Activated CD8-positive, alpha-beta memory T cell treated with anti-CD3 and anti-CD28 coated beads for 48 hours (primary cell): ENCODE results near the gene PNPLA2.

Experiments used
- DNase-seq, 3 experiments: peaks; one replicate each; pipeline ENCODE4 v3.0.0-alpha.2; 2020; ENCODE audit warnings: low read depth in 2 of 3, low spot score in 2 of 3

Gene PNPLA2

DNA sequence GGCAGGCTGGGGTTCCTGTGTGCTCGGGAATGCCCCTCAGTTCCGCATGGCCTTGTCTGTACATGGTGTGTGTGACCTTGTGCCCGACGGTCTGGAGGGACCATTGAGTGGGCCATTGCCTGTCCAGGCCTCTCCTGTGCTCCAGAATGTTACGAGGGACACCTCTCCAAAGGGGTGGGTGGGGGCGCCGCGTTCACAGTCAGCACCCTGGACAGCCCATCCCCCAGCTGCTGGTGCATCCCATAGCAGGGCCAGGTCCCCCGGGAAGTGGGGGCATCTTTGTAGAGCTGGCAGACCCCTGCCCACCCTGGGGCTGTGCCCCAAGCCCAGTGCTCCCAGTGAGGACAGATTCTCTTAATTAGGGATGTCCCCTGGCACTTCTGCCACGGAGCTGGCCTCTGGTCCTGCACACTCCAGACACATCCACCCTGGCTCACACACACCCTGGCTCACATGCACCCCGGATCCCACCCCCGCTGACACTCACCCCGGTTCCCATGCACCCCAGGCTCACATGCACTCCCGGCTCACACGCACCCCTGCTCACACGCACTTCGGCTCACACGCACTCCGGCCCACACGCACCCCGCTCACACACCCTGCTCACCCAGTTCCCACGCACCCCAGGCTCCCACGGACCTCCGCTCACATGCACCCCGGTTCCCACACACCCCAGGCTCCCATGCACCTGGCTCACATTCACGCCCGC lies 39.5 kb downstream of the PNPLA2 start:
- DNase-seq, result no peak

DNA sequence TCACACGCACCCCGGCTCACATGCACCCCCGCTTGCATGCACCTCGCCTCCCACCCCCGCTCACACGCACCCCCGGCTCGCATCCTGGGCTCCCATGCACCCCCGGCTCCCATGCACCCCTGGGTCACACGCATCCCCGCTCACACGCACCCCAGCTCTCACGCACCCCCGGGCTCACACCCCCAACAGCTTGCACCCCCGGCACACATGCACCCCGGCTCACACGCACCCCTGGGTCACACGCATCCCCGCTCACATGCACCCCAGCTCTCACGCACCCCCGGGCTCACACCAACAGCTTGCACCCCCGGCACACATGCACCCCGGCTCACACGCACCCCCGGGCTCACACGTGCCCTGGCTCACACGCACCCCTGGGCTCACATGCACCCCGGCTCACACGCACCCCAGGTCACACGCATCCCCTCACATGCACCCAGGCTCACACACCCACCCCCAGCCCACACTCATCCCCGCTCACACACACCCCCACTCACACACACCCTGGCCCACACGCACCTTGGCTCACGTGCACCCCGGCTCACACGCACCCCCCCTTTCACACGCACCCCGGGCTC lies 40.1 kb downstream of the PNPLA2 start:
- no peak for DNase-seq

DNA sequence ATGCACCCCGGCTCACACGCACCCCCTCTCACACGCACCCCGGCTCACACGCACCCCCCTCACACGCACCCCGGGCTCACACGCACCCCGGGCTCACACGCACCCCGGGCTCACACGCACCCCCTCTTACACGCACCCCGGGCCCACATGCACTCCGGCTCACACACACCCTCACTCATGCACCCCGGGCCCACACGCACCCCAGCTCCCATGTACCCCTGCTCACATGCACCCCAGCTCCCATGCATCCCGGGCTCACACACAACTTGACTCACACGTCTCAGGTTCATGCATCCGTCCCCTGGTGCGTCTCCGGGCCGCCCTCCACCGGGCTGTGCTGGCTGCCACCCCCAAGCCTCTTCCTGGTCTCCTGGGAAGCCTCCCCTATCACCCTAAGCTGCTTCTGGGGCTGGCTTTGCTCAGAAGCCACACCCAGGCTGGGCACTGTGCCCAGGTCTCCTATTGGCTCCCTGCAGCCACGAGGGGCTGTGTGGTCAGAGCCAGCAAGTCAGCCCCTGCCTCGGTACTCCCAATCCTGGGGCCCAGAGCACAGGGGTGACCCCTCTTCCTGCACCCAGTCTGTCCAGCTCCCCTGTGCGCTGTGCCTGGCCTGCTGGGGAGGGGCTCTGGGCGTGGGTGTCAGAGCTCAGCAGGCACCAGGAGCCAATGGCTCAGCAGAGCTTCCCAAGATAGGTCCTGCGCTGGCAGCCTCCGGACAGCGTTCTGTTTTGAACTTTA lies 40.8 kb downstream of the PNPLA2 start:
- DNase-seq, result no peak

DNA sequence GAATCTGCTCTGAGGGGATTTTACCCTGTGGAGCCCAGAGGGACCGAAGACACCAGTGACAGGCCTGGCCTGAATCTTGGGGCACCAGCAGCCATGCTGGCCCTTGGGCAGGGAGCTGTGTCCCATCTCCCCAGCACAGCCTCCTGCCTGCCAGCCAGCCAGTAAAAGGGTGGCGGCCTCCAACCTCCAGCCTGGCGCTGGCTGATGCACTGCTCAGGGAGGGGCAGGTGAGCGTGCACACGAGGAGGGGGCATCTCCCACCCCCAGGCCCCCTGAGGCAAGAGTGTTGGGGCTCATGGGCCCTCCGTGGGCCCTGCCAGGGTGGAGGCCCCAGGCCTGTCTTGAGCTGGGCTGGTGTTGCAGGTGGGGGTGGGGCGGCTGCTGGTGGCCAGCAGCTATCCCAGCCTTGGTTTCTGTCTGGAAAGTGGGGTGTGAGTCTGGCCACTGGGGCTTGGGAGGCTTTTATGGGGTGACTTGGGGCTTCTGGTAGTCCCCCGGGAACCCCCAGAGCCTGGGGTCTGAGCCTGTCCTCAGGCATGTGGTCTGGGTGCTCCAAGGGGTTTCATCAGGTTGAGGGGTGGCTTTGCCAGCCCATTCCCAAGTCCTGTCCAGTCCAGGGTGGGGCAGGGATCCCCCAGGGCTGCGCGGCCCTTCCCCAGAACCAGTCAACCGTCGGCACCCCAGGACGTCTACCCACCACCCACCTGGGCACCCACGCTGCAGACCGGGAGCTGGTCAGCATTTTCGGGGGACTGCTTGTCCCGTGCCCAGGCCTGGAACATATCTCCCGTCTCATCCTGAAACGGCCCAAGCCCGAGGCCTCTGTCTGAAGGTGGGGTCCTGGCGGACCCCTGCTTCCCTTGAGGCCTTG lies 41.8 kb downstream of the PNPLA2 start:
- DNase-seq, result no peak

DNA sequence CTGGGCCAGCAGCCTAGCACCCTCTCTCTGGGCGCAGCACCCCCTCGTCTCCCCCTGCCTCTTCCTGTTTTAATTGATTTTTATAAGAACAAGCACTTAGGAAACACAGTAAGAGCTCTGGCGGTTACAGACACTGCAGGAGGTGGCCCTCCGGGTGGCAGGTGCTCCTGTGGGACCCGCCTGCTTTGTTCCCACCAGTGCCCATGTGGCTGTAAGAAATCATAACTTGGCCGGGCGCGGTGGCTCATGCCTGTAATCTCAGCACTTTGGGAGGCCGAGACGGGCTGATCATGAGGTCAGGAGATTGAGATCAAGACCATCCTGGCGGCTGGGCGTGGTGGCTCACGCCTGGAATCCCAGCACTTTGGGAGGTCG lies 42.4 kb downstream of the PNPLA2 start:
- no peak for DNase-seq

DNA sequence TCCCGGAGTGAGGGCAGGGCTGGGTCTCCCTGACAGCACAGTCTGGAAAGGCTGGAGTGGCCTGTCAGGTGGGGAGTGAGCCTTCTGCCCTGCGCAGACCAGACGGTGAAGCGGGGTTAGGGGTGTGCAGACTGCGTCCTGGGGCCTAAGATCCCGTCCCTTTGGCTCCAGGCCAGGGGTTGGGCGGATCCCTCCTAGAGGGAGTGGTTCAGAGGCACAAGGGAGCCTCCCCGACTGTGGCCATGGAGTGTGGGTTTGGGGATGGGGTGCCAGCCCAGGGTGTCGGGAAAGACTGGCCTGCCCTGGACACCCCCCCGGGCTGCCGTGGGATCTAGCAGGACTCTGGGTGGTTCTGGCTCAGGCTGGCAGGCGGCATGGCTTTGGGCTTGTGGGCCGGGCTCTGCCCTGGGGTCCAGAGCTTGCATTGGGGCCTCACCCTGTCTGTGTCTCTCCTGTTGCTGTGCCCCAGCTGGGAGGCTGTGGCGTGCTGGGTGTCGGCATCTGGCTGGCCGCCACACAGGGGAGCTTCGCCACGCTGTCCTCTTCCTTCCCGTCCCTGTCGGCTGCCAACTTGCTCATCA lies 43.5 kb downstream of the PNPLA2 start:
- no peak for DNase-seq

DNA sequence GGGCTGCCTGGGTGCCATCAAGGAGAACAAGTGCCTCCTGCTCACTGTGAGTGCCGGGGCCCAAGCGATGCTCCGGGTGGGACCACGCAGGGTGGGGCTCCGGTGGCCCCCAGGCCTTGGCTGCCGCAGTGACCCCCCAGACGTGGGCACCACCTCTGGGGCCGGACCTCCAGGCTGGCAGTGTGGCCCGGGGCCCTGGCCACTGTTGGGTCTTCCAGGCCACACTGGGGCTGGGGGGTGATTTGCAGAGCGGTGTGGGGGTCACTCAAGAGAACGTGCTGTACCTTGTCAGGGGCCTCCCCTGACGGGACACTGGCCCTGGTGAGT lies 43.9 kb downstream of the PNPLA2 start:
- DNase-seq, result no peak

DNA sequence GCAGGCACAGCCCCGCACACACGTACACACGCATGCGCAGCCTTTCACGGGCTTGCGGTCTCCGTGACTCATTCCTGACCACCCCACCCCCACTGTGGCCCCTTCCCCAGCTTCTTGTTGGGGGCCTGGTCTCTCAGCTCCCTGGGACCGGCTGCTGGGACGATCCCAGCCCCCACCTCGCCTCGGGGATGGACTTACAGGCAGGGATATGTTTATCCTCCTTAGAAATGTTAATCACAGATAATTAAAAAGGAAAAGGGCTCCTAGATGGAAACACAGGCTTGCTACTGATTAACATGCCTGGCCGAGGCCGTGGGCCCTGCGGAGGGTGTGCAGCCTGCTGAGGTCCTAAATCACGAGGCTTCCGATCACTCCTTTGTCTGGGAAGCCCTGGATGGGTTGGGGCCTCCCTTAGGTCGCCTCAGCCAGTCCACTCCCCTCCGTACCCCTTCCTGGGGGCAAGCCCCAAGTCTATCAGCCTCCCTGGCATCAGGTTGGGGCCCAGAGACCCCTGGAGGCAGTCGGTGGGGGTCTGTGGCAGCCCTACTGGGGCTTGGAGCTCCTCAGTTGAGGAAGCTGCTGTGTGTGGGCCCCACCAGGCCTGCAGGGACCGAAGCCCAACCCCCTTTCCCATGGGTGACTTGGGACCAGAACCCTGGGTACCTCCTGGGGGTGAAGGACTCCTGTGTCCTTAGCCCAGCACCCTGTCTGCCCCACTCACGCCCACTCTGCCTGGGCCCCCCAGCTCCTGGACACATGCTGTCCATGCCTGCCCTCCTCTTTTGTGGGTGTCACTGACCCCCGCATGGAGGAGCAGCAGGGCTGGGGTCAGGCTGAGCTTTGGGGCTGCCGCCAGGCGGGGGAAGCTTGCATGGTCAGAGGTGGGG lies 44.6 kb downstream of the PNPLA2 start:
- no peak for DNase-seq

DNA sequence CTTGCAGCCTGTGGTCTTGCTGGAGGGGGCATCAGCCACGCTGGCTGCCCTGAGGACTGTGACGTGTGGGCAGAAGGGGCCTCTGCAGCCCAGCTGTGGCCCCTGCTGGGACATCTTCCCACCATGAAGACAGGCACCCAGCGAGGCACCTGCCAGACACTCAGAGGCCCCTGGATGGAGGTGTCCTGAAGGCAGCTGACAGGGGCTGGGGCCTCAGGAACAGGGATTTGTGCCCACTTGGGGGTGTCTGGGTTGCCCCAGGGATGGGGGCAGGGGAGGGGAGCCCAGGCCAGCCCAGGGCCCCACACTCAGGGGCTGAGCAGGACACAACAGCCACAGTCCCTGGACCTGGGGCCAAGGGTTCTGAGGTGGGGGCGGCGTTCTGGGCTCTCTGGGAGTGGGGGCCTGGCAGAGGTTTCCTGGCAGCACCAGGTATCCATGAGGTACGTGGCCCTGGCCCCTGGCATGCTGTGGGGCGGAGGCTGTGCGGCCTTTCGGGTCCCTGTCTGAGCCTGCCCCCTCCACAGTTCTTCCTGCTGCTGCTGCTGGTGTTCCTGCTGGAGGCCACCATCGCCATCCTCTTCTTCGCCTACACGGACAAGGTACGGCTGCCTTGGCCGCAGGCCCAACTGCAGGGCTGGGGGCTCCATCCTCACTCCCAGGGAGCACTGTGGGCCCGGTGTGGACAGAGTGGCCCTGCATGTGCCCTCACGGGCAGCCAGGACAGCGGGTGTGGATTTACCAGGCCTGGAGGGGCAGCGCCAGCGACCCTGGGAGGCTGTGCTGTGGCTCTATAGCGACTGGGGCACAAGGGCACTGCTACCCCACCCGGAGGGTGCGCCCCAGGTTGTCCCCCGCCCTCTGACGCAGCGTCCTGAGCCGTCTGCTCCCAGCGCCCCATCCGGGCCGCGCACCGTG lies 45.5 kb downstream of the PNPLA2 start:
- no peak for DNase-seq

DNA sequence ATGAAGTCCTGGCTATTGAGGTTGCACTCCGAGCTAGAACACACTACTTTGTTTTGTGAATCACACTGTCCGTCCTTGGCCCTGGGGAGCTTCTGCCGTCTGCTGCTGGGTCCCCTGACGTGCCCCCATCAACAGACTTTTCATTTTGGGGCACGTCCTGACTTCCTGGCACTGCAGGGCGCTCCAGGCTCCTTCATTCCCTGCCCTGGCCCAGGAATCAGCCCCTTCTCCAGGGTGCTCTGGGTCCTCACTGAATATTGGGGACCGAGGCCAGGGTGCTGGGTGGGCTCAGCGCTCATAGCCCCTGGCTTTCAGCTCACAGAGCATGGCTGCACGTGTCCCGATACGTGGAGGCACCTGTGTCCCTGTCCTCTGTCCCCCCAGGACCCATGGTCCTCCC lies 46.2 kb downstream of the PNPLA2 start:
- no peak for DNase-seq

DNA sequence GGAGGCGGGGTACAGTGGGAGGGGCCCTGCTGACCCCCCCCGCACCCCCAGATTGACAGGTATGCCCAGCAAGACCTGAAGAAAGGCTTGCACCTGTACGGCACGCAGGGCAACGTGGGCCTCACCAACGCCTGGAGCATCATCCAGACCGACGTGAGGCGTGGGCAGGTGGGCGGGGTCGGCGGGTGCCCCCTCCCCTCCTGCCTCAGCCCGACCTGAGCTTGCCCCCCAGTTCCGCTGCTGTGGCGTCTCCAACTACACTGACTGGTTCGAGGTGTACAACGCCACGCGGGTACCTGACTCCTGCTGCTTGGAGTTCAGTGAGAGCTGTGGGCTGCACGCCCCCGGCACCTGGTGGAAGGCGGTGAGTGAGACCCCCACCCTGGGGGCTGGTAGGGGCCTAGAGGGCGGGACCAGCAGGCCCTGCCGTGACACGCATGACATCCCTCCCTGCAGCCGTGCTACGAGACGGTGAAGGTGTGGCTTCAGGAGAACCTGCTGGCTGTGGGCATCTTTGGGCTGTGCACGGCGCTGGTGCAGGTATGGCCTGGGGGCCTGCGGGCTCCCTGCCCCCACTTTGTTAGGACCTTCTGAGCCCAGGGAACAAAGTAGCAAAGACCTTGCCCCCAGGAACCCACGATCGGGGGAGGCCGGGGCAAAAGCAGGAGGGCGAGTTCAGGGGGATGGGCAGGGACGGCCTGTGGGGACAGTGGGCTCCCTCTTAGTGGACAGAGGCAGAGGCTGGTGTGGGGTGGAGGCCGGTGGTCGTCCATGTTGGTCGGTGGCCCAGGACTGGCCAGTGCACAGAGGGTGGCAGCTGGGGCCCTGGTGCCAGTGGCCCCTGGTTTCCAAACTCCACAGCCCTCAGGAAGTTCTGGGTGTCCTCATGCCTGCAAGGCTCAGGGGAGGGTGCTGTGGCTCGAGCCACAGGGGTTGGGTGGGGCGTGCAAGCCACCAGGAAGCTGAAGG lies 47.0 kb downstream of the PNPLA2 start:
- no peak for DNase-seq

DNA sequence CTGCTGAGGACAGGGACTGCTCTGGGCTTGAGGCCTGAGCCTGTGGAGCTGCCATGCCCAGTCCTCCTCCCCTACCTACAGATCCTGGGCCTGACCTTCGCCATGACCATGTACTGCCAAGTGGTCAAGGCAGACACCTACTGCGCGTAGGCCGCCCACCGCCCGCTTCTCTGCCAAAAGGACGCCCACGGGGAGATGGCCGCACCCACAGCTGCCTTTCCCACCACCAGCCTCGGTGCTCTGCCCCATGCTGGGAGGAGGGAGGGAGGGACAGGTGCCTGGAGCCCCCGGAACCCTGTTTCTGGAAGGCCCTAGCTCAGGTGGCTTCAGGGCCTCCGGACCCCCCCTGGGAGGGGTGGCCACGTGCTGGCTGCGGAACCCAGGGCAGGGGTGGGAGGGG lies 47.8 kb downstream of the PNPLA2 start:
- DNase-seq, result no peak

DNA sequence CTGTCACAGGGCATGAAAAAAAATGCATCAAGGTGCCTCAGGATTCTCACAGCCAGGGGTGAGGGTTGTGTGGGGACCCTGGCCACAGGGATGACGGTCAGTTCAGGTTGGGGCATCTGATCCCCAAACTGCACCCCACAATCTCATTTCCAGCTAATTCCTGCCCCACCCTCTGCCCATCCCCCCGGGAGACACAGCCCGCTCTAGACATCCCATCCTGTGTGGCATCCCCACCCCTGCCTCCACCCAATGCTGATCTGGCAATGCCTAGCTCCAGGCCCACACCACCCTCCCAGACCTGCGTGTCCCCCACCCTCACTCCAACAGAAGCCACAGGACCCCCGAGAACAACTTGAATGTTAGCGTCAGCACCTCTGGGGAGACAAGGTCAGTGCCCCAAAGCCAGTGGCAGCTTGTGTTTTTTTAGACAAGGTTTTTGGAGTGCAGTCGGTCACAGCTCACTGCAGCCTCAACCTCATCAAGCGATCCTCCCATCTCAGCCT lies 49.2 kb downstream of the PNPLA2 start:
- no peak for DNase-seq

DNA sequence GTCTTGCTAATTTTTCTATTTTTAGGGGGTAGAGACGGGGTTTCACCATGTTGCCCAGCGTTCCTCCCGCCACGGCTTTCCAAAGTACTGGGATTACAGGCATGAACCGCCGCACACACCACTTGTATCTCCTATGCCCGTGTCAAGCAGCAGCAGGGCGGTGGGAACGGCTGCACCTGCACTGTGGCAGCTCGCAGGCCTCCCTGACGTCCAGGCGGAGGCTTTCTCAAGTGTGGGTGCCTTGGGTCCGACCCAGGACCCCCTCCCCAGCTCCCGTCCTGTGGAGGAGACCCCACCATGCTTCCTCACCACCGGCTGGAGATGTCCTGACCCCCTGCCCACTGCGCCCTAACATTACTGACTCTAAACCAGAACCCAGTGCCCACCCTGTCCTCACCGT lies 49.7 kb downstream of the PNPLA2 start:
- DNase-seq, result no peak

DNA sequence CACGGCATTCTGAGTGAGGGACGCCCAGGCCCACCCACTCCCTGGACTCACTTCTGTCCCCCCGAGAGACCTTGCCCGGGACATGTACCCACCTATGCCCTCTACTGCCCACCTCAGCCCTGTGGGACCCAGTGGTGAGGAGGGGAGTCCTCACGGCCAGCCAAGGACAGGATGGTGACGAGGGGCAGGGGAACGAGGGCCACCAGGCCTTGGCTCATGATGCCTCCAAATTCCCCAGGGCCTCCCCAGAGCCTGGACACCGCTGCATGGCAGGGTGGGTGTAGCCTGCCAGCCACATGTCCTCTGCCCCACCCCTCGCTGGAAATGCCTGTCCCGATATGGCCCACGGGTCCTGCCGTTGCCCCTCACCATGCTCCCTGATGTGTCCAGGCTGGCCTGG lies 50.1 kb downstream of the PNPLA2 start:
- no peak for DNase-seq

DNA sequence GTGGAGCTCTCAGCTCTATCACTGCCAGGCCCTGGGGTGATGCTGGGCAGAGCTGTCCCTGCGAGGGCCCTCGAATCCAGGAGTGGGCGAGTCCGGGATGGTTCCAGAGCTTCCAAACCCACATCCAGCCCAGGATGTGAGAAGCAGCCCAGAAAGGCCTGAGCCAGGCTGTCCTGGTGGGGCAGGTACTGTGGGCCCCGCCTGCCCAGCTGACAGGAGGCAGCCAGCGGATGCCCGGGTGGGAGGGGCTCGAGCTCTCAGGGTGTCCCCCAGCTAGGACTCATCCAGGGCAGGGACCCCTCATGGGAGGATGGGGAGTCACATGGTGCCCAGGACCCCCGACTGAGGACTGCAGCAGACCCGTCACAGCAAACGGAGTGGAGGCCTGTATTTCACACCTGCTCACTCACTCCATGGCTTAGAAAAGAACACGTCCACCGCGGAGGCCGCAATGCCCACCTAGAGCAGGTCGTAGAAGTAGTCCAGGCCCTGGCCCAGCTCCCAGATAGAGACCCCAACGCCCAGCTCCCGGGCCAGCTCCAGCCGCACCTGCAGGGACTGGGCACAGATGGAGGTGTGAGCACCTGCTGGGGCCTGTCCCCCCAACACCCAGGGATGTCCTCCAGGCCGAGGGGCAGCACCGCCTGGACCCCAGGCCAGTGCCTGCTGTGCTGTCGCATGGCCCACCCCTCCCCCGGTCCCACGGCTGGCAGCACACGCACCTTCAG lies 50.8 kb downstream of the PNPLA2 start:
- no peak for DNase-seq

DNA sequence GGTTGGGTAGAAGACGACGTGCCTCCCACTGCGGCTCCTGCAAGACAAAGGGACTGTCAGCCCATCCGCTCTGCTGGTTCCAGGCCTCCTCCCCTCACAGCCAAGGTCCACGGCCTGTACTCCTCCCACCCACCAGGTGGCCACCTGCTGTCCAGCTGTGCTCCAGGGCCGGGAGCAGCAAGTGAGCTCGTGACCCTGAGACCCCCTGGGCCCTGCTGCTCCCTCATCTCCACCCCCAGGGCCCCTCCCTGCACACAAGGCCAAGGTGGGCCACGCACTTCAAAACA lies 51.4 kb downstream of the PNPLA2 start:
- DNase-seq, result no peak

DNA sequence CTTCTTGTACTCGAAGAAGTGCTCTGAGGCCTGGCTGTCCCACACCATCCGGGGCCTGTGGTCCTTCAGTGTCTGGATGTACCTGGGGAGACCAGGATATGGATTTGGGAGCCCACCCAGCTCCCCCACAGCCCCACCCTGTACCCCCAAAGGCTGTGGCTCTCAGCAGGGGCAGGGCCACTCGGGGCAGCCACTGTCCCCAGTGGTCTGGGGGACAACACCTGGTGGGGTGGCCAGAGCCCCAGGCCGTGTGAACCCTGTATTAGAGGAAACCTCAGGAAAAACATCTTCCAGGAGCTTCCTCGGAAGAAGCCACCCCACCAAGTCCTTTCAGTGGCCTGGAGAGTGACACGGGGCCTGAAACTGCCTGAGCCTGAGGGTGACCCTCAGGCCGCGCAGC lies 51.7 kb downstream of the PNPLA2 start:
- DNase-seq, result no peak
